GM10248 (cell line): ENCODE results near the gene PALM.
"Not testable (repeated sequence)": the region's sequence is repeated elsewhere in the genome, so short reads cannot be mapped to it uniquely, and the experiment has no call there.

Experiments
- CTCF ChIA-PET: fragments of 300-600 bp; sonication (Branson Sonifier 250); formaldehyde crosslinking; extraction: SDS; loops from one replicate; lab custom pipeline; 2021; ENCODE audit warnings: antibody characterized with exemption; lab: Yijun Ruan, JAX
- POLR2A ChIA-PET: fragments of 350-650 bp; sonication (Branson Sonifier 250); formaldehyde crosslinking; extraction: SDS; loops from one replicate; lab custom pipeline; 2020; ENCODE audit warnings: antibody characterized with exemption; lab: Yijun Ruan, JAX
- DNase-seq: peaks from one replicate; pipeline ENCODE4 v3.0.0; 2012; ENCODE audit errors: extremely low spot score
- CTCF ChIP-seq: IDR thresholded peaks from 2 replicates; pipeline ENCODE4 v1.5.1; 2012; ENCODE audit warnings: mild to moderate bottlenecking, low read depth; ENCODE audit errors: extremely low read depth, missing control alignments, control extremely low read depth

Gene PALM

GRCh38 chr19:722553-723101 lies 13.9 kb downstream of the PALM start:
- POLR2A ChIA-PET = interaction anchor here (0.6 kb wide), 1 partner anchor 96 kb away, joined by 3 read pairs; no protein-coding TSS in a partner anchor
- no peak for DNase-seq
- CTCF ChIA-PET = interaction anchor here (1.1 to 1.5 kb wide), 4 partner anchors 8 to 38 kb away, joined by 3 read pairs; no protein-coding TSS in a partner anchor
- no peak for TF ChIP-seq CTCF

DNA sequence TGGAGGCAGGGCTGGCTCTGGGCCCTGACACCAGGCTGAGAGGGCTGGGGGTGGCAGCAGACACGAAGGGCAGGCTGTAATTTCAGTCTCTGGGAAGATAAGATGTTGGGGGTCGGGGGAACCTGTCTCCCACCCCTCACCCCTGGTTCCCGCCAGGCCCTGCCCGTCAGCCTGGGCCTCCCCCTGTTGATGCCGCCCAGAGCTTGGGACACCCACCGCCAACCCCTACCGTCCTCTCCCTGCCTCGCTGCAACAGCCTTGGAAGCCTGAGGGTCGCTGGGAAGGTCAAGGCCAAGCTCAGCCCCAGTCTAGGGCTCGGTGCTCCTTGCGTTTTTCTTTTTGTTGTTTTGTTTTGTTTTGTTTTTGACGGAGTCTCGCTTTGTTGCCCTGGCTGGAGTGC lies 14.5 kb downstream of the PALM start:
- CTCF ChIA-PET = interaction anchor here (1.1 to 1.5 kb wide), 3 partner anchors 8 to 37 kb away, joined by 3 read pairs; no protein-coding TSS in a partner anchor
- DNase-seq = no peak
- no peak for TF ChIP-seq CTCF
- POLR2A ChIA-PET = interaction anchor here (0.6 kb wide), 1 partner anchor 97 kb away, joined by 3 read pairs; no protein-coding TSS in a partner anchor

- no peak for TF ChIP-seq CTCF
- no peak for DNase-seq
- CTCF ChIA-PET = interaction anchor here (1.2 to 1.5 kb wide), 2 partner anchors 10 to 36 kb away, joined by 3 read pairs; no protein-coding TSS in a partner anchor
- POLR2A ChIA-PET = no interaction called here
Measured at GRCh38 chr19:723714-724113, 15.0 kb downstream of the PALM start.

GRCh38 chr19:725461-726089 lies 16.8 kb downstream of the PALM start:
- no peak for TF ChIP-seq CTCF
- ChIA-PET CTCF (no interaction called here), POLR2A (no interaction called here)
- DNase-seq = no peak

GRCh38 chr19:726993-727956 lies 18.5 kb downstream of the PALM start:
- CTCF ChIA-PET = no interaction called here
- no peak for TF ChIP-seq CTCF
- DNase-seq = no peak
- POLR2A ChIA-PET = no interaction called here

GRCh38 chr19:728011-728410 lies 19.3 kb downstream of the PALM start:
- no peak for DNase-seq
- TF ChIP-seq CTCF = no peak
- CTCF ChIA-PET = no interaction called here
- POLR2A ChIA-PET = no interaction called here

DNA sequence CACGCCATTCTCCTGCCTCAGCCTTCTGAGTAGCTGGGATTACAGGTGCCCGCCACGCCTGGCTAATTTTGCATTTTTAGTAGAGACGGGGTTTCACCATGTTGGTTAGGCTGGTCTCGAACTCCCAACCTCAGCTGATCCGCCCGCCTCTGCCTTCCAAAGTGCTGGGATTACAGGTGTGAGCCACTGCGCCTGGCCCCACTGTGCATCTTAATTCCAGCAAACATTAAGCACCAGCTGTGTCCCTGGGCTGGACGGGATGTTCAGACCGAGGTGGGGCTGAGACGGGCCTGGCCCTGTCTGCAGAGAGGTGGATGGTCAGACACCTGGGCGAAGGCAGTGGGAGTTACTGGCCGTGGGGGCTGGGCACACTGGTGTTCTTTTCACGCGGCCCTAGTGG lies 20.8 kb downstream of the PALM start:
- POLR2A ChIA-PET = interaction anchor here (0.6 kb wide), 1 partner anchor 446 kb away, joined by 9 read pairs; no protein-coding TSS in a partner anchor
- CTCF ChIA-PET, DNase-seq: not testable (repeated sequence)
